EL (cell line): ENCODE results near the gene PPP3CB.
"Not testable (repeated sequence)": the region's sequence is repeated elsewhere in the genome, so short reads cannot be mapped to it uniquely, and the experiment has no call there.

Experiments used
- DNase-seq: peaks from one replicate; pipeline ENCODE4 v3.0.0-alpha.2; 2016

The PPP3CB gene

DNA sequence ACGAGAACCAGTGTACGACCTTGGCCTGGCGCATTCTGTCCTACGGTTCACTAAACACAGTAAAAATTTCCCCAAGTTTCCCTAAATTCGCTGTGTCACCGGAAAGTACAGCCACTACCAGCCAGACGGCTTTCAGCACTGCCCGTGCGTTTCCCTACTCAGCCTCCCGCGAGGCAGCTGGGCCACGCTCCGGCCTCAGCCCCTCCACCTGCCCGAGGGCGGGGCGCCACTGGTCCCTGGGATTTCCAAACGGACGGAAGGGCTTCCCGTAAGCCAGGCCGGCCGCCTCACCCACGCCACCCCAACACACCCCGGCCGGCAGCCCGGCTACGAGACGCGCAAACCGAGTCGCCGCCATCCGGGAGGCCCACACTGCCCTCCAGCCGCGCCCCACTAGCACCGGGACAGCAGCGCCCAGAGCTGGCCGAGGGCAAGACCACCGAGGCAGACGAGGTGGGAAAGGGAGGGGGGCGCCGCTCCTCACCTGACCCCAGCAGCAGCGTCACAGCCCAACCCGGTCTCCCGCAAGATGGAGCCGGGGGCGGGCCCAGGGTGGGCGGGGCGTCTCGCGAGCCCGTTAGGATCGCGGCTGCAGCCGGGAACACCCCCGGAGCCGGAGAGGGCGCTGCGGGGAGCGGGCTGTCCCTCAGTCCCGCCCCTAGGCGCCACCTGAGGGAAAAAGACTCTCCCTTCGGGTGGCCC, 82.1 kb downstream of the PPP3CB start, which contains the start of gene ANXA7:
Gene ANXA7 (minus strand): TSS at position 531 of the 702 bp plus-strand sequence. CDS start 13,202 bp downstream, outside the sequence.
- DNase-seq: peak; percentile 86

- DNase-seq: peak; percentile 45
Observed at GRCh38 chr10:73413108-73413527, 82.7 kb downstream of the PPP3CB start.

GRCh38 chr10:73410897-73411296, 84.9 kb downstream of the PPP3CB start:
- DNase-seq: no peak

GRCh38 chr10:73408978-73409521, 86.8 kb downstream of the PPP3CB start:
- no peak for DNase-seq

- no peak for DNase-seq
Observed at GRCh38 chr10:73408061-73408460, 87.8 kb downstream of the PPP3CB start.

GRCh38 chr10:73407495-73407894, 88.3 kb downstream of the PPP3CB start:
- DNase-seq: no peak

GRCh38 chr10:73406846-73407245, 89.0 kb downstream of the PPP3CB start:
- DNase-seq: no peak

- no peak for DNase-seq
Observed at GRCh38 chr10:73405556-73405955, 90.3 kb downstream of the PPP3CB start.

GRCh38 chr10:73404690-73405089, 91.1 kb downstream of the PPP3CB start:
- DNase-seq: no peak

- no peak for DNase-seq
Observed at GRCh38 chr10:73401636-73402035, 94.2 kb downstream of the PPP3CB start.

GRCh38 chr10:73399063-73399462, 96.8 kb downstream of the PPP3CB start:
- DNase-seq: no peak

DNA sequence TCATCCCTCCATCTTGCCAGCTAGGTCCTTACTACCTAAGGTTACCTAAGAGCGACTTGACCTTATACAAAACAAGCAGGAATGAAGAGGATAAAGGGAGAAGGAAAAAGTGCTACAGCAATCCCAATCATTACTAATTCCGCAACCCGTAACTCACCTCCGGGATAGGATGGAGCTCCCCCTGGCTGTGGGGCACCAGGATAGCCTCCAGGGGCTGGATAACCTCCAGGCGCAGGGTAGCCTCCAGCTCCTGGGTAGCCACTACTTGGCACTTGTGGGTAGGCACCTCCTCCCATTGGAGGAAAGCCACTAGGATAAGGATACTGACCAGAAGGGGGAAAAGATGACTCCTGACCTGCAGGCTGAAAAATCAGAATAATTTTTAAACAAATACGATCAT, 97.8 kb downstream of the PPP3CB start:
- DNase-seq: no peak

DNA sequence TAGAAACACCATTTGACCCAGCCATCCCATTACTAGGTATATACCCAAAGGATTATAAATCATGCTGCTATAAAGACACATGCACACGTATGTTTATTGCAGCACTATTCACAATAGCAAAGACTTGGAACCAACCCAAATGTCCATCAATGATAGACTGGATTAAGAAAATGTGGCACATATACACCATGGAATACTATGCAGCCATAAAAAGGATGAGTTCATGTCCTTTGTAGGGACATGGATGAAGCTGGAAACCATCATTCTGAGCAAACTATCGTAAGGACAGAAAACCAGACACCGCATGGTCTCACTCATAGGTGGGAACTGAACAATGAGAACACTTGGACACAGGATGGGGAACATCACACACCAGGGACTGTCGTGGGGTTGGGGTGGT, 101.5 kb downstream of the PPP3CB start:
- not testable (repeated sequence) for DNase-seq

- no peak for DNase-seq
Observed at GRCh38 chr10:73388228-73388627, 107.6 kb downstream of the PPP3CB start.

GRCh38 chr10:73386583-73386982, 109.2 kb downstream of the PPP3CB start:
- DNase-seq: no peak
